ENCODE measurements around the gene NACC1.

NACC1 gene

DNA sequence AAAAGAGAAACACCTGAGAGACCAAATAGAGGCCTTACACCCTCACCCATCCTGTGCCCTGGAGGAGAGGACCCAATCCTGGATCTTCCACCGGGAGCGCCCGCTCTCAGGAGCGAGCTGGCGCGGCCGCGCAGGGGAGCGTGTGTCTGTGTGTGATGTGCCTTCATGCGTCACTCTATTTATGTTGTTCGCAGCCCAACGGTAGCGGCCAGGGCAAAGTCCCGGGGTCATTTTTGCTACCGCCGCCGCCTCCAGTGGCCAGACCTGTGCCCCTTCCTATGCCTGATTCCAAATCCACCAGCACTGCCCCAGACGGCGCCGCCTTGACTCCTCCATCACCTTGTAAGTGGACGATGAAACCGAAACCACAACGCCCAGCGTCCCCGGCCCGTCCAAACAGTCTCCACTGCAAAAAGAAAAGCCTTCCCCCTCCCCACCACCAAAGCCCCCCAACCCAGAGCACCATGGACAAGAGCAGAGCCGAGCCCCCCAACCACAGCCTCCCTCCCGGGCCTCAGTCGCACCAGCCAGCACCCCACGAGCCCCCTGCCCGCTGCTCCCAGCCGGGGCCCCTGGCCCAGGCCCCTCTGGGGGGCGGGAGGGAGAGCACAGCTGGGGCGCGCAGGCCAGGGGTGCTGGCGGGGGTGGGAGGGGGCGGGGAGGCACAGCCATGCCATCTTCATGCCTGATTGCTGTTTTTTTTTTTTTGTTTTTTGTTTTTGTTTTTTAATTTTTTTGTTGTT is 30.1 kb upstream of the NACC1 start:
- no peak for DNase-seq (ENCODE audit: low spot score)

DNA sequence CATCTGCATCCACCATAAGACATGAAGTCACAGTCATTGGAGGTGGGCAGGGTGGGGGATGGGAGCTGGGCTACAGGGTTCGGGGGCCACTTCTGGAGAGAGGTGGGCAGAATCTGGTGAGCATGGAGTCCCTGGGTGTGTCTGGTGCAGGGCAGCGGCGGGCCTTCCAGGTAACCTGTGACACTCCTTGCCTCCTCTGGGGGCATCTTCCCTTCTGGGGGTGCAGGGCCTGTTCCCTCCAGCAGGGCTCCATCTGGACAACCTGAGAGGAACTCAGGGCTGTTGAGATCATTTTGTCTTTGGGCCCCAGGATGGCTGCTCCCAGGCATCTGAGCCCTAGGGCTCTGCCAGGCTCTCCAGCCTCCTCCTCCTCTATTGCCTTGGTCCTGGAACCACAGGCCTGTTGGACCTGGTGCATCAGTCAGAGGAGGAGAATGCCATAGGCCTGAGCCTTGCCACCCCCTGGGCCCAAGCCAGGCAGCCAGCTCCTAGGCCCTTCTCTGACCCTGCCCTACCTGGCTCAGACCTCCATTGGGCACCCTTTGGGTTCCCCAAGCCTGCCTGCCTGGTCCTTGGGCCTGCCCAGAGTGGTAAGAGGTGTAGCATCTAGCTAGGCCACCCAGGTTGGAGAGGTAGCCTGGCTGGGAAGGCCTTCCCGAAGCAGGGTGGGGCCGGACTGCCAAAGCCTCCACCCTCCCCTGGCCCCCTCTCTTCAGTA is 28.8 kb upstream of the NACC1 start:
- no peak for DNase-seq (ENCODE audit: low spot score)

DNA sequence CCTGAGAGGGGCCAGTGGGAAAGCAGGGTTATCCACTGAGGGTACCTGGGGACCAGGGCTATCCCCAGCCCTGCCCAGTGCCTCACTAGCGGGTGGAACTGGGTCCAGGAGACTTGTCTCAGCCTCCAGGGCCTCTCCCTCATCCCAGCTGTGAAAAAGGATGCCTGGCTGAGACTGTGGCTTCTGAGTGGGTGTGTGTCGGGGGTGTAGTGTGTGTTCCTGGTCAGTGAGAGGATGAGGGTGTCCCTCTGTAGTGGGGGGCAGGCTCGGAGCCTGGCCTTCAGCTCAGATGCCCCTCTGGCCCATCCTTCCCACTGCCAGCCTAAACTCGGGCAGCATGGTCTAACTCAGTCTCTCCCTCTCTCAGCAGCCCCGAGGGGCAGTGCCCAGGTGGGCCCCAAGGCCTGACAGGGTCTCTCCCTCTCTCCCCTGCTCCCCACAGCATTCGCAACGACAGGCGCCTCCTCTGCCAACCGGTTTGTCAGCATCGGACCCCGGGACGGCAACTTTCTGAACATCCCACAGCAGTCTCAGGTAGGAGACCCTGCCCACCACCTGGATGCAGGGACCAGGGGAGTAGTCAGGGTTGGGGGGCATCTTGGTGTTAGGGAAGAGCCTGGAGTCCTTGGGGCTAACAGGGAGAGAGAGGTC is 28.1 kb upstream of the NACC1 start:
- no peak for DNase-seq (ENCODE audit: low spot score)

DNA sequence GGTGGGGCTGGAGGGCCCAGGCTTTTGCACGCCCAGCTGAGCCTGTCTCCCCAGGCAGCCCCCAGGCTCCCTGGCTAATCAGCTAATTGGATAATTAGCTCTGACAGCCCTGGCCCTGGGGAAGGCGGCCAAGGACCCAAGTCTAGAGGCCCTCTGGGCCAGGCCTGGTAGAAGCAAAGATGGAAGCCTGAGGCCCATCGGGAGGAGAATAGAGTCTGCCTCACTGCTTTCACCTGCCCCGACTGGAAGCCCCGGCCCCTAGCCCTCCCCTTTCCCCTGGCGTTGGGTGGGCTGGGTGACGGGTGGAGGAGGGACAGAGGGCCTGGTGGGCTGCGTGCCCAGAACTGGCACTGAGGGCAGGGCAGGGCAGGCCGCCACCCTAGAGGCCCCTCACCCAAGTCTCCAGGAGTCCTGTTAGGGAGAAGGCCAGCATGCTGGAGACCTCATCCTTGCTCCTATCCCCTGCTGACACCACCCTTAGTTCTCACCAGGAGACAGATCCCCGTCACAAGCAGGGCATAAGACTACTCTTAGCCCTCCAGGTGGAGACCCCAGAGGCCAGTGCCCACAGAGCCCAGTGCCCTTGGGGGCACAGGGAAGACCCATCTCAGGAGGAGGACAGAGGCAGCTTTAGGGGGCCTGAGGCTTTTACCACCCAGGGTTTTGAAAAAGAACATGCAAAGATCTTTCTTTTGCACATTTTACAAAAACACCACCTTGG is 27.4 kb upstream of the NACC1 start:
- no peak for DNase-seq (ENCODE audit: low spot score)

DNA sequence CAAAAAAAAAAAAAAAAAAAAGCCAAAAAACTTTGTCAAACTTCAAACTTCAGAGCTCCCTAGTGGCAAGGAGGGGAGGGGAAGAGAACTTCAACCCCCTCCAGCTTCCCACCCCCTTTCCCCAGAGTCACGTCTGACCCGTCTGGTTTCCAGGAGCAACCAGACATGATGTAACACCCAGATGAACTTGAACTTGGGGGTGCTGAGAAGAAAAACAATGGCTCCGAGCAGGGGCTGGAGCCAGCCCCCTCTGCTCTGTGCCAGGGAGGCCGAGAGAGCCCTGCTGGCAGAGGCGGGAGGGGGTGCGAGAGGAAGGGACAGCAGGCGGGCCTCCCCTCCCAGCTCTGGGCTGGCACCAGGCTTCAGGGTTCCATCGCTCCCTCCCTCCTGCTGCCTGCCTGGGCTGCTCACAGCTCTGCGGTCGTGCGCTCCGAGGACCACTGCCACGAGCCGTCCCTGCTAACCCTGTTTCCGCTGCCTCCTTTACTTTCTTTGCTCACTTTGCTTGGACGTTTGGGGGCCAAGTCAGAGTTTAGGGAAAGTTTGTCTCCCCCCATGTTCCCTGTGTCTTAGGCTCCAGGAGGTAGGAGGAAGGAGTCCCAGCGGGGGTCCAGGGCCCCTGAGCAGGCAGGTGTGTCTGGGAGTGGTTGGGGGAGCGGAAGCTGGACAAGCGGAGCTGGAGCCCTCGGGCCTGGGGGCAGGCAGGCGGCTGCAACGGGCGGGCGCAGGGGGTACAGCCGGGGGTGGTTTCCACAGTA is 26.5 kb upstream of the NACC1 start:
- DNase-seq (ENCODE audit: low spot score) = peak; percentile 89

DNA sequence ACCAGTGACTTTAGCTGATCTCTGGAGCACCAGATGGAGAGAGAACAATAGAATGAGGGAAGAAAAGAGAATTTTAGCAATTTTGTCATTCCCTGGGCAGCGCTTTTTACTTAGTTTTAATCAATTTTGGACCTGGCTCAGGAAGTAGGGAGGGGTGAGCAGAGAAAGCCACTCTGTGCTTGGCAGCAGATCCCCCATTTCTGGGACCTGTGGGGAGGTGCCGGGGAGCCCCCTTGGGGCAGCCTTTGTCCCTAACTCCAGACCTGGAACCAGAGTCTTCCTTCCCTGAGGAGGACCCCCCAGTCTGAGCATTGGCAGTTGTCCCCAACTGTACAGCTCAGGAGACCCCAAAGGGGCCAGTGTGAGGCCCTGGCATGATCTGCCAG is 25.9 kb upstream of the NACC1 start:
- DNase-seq (ENCODE audit: low spot score) = no peak

DNA sequence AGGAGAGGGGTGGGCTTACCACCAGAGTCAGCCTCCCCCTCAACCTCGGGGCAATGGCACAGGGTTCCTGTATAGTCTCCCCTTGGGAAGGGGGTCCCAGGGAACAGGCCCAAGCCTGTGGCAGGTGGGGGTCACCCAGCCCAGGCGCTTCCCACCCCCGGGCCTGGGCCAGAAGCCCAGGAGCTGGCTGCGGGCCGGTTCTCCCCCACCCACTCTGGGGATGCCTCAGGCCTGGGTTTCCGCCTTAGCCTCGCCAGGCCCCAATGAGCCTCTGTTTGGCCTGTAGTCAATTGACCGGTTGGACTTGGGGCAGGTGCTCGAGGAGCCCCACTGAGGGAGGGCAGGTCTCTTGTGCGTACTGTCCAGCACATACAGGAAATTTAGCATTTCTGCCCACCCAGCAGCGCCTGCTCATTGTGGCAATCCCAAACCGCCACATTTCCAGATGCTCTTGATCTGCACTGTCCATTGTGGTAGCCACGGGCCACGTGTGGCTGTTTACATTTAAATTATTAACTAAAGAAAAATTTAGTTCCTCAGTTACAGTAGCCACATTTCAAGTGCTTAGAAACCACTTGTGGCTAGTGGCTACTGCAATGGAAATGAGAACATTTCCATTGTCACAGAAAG is 25.3 kb upstream of the NACC1 start:
- no peak for DNase-seq (ENCODE audit: low spot score)

DNA sequence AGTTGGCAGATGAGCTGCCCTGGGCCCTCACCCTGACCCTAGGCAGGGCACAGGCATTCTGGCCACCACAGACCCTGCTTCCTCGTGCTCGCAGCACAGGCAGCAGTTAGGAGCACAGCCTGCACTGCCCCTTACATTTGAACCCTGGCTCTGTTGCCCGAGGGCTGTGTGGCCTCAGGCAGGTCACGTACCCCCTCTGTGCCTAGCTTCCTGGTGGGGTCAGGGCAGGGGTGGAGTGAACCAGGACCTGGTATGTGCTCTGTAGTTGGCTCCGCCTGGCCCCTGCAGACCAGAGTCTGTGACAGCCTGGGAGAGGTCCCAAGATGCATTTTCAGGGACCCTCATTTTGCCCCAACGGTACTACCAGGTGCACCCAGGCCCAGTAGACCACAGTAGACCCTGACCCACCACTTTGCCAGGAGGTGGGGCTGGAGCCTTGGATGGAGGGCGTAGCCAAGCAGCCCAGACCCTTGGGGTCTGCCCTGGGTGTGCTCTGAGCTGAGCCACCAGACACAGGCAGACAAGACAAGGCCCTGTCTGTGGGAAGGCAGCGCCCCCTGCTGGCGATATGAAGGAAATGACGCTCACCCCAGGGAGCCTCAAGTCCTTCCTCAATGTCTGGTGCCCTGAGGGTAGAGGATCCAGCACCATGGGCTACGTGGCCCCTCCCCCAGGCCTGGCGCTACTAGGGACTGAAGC is 24.5 kb upstream of the NACC1 start:
- DNase-seq (ENCODE audit: low spot score) = peak; percentile 96

DNA sequence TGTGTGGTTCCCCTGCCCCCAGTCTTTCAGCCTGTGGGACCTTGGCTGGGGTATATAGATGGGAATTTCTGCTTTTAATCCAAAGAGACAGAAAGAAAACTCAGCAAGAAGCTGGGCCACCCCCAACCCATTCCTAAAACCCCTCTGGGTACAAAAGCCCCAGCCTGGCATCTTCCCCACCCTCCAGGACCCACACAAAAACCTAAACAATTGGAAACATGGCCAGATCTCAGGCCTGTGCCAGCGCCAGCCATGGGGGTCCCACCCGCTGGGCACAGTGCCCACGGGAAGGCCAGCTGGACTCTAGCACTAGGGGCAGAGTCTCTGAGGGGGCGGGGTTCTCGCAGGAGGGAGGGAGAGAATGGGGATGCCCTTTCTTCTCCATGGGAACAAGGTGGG is 24.0 kb upstream of the NACC1 start:
- DNase-seq (ENCODE audit: low spot score) = no peak

DNA sequence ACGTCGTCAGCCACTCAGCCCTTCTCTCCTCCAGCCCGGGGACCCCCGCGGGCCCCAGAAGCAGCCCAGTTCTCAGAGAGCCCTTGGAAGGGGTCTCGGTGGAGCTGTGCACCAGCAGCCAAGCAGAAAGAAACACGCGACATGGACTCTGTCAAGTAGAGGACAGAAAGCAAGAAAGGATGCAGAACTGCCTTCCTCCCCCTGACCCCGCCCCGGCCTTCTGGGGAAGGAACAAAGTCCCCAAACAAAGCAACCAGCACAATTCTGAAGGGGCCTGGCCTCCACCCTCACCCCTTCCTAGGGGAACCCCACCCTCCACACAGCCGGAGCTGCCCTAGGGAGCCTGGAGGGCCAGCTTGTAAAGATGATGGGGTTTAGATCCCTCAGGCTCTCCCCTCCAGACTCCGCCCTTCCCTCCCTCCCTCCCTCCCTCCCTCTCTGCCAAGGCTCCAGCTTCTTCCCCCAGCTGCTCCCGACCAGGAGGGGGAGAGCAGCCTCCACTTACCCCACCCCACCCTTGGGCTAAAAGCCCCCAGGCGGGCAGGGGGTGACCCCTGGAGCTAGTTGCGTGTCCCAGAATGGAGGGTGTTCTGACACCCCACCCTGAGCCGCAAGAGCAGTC is 23.2 kb upstream of the NACC1 start:
- no peak for DNase-seq (ENCODE audit: low spot score)

DNA sequence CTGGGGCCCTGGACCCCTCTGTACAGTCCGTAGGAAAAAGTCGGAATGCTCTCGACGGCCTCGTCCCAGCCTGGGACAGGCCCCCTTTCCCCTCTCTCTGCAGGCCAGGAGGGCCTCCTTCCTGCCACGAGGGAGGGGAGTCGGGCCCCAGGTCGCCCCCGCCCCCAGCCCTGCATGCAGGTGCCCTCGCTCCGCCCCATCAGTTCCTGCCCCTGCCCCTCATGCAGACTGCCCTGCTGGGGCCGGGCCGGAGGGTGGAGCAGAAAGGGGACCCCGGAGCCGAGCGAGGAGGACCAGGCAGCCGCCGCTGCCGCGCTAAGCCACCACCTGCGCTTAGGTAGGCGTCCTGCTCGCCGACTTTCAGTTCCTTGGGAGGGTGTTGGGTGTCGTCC is 22.7 kb upstream of the NACC1 start:
- no peak for DNase-seq (ENCODE audit: low spot score)

DNA sequence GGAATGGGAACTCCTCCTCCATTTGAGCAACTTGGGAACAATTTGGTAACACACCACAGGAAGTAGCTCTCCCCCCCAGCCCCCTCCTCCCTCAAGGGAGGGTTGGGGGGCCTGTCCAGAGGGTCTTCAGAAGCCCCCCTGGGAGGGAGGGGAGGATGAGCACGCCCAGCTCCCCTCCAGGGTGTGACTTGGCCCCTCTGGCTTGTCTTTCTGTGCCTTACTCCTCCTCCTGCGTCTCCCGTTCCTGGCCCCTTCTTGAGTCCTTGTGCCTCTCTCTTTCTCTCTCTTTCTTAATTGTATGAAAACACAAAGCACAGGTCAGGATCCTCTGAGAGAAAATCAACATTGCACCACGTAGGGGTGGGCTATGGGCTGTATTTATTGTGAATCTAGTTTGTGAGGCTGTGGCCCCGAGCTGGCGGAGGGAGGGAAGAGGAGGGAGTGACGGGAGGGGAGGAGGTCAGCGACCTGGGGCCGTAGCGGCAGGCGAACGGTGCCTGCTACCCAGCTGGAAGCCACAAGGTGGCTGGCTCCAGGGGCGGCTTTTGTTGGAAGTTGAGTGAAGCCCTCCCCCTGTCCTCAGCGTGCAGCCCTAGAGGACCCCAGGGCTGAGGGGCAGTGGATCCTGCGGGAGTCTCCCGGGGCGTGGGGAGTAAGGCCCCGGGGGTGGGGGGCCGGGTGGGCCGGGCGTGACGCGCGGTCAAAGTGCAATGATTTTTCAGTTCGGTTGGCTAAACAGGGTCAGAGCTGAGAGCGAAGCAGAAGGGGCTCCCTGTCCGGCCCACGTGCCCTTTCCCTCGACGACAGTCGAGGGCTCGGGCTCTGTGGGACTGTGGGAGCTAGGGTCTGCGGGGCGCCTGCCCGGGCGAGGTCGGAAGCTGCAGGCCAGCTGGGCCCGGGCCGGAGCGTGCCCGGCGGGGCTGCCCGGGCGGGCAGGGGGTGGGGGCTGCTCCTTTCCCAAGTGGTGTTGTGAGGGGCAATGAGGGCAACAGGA is 21.8 kb upstream of the NACC1 start:
- DNase-seq (ENCODE audit: low spot score) = no peak

DNA sequence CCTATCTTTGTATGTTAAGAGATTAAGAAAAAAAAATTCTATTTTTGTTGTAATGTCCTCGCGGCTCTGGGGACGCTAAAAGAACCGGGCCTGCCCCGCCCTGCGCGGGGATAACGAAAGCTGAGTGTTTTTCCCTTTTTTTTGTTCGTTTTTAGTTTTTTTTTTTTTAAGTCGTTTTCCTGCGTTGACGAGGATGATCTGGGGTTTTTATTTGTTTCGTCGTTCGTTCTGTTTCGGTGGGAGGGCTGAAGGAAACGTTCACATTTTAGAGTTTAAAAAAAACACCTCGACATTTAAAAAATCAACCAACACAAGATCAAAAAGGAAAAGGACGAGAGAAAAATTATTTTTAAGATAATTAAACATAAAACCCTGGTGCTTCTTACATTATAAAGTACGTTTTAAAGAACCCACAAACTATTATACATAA is 21.0 kb upstream of the NACC1 start:
- no peak for DNase-seq (ENCODE audit: low spot score)

DNA sequence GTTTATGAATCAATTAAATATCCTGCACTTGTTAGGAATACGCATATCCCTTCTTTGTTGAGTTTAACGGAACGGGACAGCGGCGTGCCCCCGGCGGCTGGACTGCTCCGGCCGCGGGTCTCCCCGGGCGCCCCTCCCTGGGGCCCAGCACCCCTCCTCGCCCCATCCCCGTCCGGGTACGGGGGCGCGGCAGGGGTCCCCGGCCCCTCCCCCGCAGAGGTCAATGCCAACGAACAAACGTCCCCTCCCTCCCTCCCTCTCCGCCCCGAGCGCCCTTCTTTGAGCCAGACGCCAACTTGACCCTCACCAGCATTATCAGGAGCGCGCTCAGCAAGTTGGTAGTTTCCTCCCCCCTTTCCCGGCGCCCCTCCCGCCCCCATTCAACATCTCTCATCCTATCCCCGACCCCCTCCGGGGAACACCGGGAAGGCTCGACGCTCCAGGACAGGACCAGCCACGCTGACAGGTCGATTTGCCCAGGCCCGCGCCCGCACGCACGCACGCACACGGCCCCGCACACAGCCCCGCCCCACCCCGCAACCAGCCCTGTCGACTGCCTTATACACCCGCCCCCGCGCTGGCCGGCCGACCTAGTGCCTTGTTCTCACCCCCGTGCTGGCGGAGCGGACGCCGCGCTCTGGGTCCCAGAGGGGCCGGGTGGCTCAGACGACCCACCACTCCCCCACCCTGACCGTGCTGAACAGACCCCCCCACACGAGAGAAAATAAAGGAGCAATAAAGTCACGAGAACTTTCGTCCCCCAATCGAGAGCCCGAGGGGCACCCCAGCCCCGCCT is 20.4 kb upstream of the NACC1 start:
- no peak for DNase-seq (ENCODE audit: low spot score)

DNA sequence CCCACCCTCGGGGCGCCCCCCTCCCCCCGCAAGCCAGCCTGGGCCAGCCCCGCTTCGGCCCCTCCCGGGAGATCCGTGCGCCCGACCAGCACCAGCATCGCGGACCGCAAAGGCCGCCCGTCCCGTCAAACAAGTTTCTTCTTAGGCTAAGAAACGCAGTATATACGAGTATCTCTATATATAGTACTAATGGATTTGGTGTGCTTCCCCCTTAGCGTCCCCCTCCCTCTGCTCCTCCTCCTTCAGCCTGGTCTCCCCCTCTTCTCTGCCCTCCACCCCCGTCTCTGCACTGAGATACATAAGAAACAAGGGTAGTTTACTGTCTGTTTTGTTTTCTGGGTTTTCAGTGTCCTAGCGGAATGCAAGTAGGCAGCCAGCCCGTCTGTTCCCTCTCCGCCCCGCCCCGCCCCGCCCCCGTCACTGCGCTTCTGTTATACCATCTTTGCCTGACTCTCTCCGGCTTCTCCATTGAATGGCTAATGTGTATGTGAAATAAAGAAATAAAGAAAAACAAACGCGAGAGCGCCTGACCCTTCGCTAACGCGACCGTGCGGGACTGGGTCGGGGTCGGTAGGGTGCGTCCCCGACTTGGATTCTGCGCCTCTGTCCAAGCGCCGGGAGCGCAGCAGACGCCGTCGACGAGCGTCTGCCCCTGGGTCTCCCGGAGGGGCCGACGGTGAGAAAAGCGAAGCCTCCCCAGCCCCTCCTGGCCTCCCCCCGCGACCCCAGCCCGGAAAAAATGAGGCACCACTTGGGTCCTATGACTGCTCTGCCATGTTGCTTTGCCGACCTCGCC is 19.6 kb upstream of the NACC1 start:
- DNase-seq (ENCODE audit: low spot score) = no peak

DNA sequence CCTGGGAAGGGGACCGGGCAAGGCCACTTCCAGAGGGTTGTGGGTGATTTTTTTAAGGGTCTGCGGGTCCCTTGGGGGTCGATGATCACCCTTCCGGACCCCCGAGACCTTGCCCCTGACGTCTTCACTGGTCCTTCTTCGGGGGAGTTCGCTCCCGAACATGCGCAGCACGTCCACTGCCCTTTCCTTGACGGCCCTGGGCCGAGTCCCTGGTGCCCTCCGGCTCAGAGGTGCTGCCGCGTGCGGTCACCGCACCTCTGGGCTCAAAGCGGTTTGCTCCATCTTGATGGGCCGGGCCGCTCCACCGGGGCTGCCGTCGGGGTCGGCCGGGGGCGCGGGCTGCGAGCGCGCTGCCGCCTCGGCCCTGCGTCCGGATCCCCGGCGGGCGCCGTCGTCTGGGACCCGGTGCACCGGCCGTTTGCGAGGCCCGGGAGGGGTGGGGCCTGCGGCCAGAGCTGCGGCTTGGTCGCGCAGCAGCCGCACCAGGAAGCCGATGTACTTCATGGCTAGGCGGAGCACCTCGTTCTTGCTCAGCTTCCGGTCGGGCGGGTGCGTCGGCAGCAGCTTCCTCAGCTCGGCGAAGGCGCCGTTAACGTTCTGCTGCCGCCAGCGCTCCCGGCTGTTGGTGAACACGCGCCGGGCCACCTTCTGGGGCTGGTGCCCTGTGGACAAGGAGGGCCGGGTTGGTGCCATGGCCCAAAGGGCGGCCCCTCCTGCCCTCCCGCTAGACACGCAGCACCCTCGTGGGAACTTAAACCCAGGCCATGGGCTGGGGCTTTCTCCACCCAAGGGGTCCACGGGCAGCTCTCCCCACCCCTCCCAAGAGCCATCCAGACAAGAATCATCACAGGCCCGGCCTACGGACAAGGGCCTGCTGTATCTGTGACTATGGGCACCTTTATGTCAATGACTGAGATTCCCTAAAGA is 18.7 kb upstream of the NACC1 start:
- no peak for DNase-seq (ENCODE audit: low spot score)

All from Ammon's horn (tissue), 1 donor.